GM12878 (cell line): ENCODE measurements around the gene MESD.

Experiments used
- BRCA1 ChIP-seq: IDR thresholded peaks from 2 replicates; pipeline ENCODE4 v1.6.1; 2011; ENCODE audit warnings: low read depth, low read length, improper control_type of control experiment
- CHD4 ChIP-seq: fragments of 200-600 bp; sonication (generic); IDR thresholded peaks from 2 replicates; pipeline ENCODE4 v1.6.1; 2016; ENCODE audit warnings: mild to moderate bottlenecking
- CTCF ChIP-seq, 3 experiments: IDR thresholded peaks in 2 of 3; conservative IDR thresholded peaks in 1 of 3; 2 replicates each; pipeline ENCODE4 v1.5.1; 2011; ENCODE audit warnings: low read depth in 3 of 3, low read length in 3 of 3, mild to moderate bottlenecking in 3 of 3, control low read depth in 2 of 3, moderate library complexity in 2 of 3, inconsistent platforms in 1 of 3, mixed read lengths in 1 of 3; ENCODE audit not compliant: control insufficient read depth in 2 of 3, insufficient read depth in 1 of 3; ENCODE audit errors: extremely low read depth in 1 of 3
- ELK1 ChIP-seq: IDR thresholded peaks from 2 replicates; pipeline ENCODE4 v1.6.1; 2012; ENCODE audit warnings: low read depth, low read length, improper control_type of control experiment
- EP300 ChIP-seq, 2 experiments: fragments of 150-350 bp in 1 of 2; IDR thresholded peaks; 2 replicates each; pipeline ENCODE4 v1.6.1; 2011 to 2012; ENCODE audit warnings: low read depth in 2 of 2, low read length in 2 of 2, borderline replicate concordance in 1 of 2, improper control_type of control experiment in 1 of 2, inconsistent platforms in 1 of 2; ENCODE audit not compliant: control insufficient read depth in 1 of 2
- MAX ChIP-seq: IDR thresholded peaks from 2 replicates; pipeline ENCODE4 v1.6.1; 2012; ENCODE audit warnings: low read depth, low read length, improper control_type of control experiment
- MYC ChIP-seq: IDR thresholded peaks from 2 replicates; pipeline ENCODE4 v1.6.1; 2011; ENCODE audit warnings: mild to moderate bottlenecking, low read length, moderate library complexity, inconsistent platforms; ENCODE audit not compliant: insufficient read depth, insufficient replicate concordance, insufficient read length, severe bottlenecking
- RBBP5 ChIP-seq: fragments of 200-600 bp; sonication (generic); conservative IDR thresholded peaks from 2 replicates; pipeline ENCODE4 v1.6.1; 2016
- SIN3A ChIP-seq: IDR thresholded peaks from 2 replicates; pipeline ENCODE4 v1.6.1; 2012; ENCODE audit warnings: low read depth, low read length, improper control_type of control experiment
- SKIL ChIP-seq: fragments of 450-650 bp; IDR thresholded peaks from 2 replicates; pipeline ENCODE4 v1.6.1; 2017; ENCODE audit warnings: mild to moderate bottlenecking, low read depth, inconsistent platforms; ENCODE audit not compliant: poor library complexity, severe bottlenecking
- SMARCA5 ChIP-seq: fragments of 450-650 bp; IDR thresholded peaks from 2 replicates; pipeline ENCODE4 v1.6.1; 2017; ENCODE audit warnings: mild to moderate bottlenecking
- SMC3 ChIP-seq: IDR thresholded peaks from 2 replicates; pipeline ENCODE4 v1.6.1; 2011; ENCODE audit warnings: low read length, improper control_type of control experiment, borderline replicate concordance
- TAF1 ChIP-seq: IDR thresholded peaks from 2 replicates; pipeline ENCODE4 v1.6.1; 2011; ENCODE audit warnings: mild to moderate bottlenecking, low read depth, low read length, borderline replicate concordance
- USF2 ChIP-seq: IDR thresholded peaks from 2 replicates; pipeline ENCODE4 v1.6.1; 2011; ENCODE audit warnings: low read depth, low read length, improper control_type of control experiment, borderline replicate concordance

GRCh38 chr15:80931721-80932512 lies 57.7 kb downstream of the MESD start:
- no peak for TF ChIP-seq CTCF (IDR thresholded peaks at IDR 0.05 in 2 of 3, conservative IDR thresholded peaks at IDR 0.05 in 1 of 3; ENCODE audit: control insufficient read depth in 2 of 3, extremely low read depth in 1 of 3, insufficient read depth in 1 of 3, low read depth in 3 of 3, low read length in 3 of 3)
- TF ChIP-seq MAX: no peak
- no peak for TF ChIP-seq SKIL
- no peak for TF ChIP-seq BRCA1
- no peak for TF ChIP-seq USF2
- TF ChIP-seq SMARCA5: no peak
- no peak for TF ChIP-seq RBBP5
- no peak for TF ChIP-seq EP300 (IDR thresholded peaks at IDR 0.05; ENCODE audit: borderline replicate concordance in 1 of 2, control insufficient read depth in 1 of 2, low read depth in 2 of 2, low read length in 2 of 2)
- TF ChIP-seq CHD4: no peak
- TF ChIP-seq ELK1: no peak
- TF ChIP-seq SIN3A: no peak
- TF ChIP-seq SMC3: no peak
- no peak for TF ChIP-seq MYC
- no peak for TF ChIP-seq TAF1
